ENCODE results near the gene MPPE1. TPM values are rescaled to one million over a fixed set of nuclear protein-coding genes. Genes with fewer than 3 reads are reported as not detected.

The MPPE1 gene
- total RNA-seq, 1 donor from 2014 or later, result 67.0 TPM

DNA sequence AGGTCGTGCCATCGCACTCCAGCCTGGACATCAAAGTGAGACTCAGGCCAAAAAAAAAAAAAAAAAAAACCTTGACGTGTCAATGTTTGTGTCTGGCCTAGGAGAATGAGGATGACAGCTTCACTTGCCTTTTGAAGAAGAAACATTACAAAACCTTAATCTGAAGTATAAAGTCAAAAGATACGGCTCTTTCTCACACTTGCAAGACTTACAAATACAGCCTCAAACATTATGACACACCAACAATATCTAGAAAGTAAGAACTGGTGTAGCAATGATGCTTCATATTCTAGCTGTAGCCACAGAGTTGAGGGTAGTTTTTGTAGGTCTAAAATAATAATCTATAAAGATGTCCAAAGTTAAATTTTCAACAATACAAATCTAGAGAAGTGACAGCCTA is 25.5 kb downstream of the MPPE1 start:
- ATAC-seq (no peak), DNase-seq (no peak)
- Histone ChIP-seq H3K36me3 (peaks cover 38% of the 10 kb centered on the region), H3K4me3 (no peak overlapping the region), H3K4me1 (no peaks in the 10 kb centered on the region), H3K27me3 (no peaks in the 10 kb centered on the region), H3K9me3 (no peaks in the 10 kb centered on the region), H3K27ac (no peak overlapping the region)
- no peak for TF ChIP-seq CTCF (IDR thresholded peaks at IDR 0.05)
- intact Hi-C loops (cut with DNase I), result no loop called here

- H3K4me1 ChIP-seq, result no peaks in the 10 kb centered on the region
- no peaks in the 10 kb centered on the region for H3K27me3 ChIP-seq
- no peak overlapping the region for H3K27ac ChIP-seq
- DNase-seq (no peak), ATAC-seq (no peak)
- H3K4me3 ChIP-seq, result no peak overlapping the region
- no peak for TF ChIP-seq CTCF (IDR thresholded peaks at IDR 0.05)
- peaks cover 24% of the 10 kb centered on the region for H3K36me3 ChIP-seq
- intact Hi-C loops (cut with DNase I), result no loop called here
- no peaks in the 10 kb centered on the region for H3K9me3 ChIP-seq
Measured at GRCh38 chr18:11880586-11881304, 27.4 kb downstream of the MPPE1 start.

DNA sequence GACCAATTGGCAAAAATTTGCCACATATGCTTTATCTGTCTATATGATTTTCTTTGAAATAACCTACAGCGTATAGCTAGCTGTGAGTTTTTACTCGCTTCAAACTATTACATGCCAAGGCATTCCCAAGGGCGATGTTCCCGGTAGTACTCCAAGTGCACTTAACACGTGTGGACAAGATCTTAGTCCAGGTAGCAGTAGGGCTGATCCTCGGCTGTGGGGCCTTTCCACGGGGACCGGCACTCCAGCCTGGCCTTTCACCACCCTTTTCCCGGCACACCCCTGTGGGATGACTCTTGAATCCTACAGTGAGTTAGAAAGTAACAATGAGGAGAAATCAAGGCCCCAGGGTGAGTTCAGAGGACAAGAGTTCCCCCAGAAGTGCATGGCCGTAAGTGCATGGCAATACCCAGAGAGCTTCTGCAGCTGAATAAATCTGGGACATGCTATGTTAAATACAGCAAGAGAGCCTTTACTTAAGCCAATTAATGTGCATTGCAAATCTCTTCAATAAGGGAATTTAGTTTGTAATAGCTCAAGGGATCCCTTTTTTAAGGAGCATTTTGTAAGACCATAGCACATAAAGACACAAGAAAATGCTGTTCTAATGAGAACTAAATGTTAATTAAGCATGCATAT is 30.5 kb downstream of the MPPE1 start:
- ATAC-seq (peak; percentile 56), DNase-seq (no peak)
- Histone ChIP-seq H3K9me3 (no peaks in the 10 kb centered on the region), H3K4me1 (no peaks in the 10 kb centered on the region), H3K4me3 (no peak overlapping the region), H3K36me3 (peaks cover 5% of the 10 kb centered on the region), H3K27me3 (no peaks in the 10 kb centered on the region), H3K27ac (no peak overlapping the region)
- intact Hi-C loops (cut with DNase I), result no loop called here
- TF ChIP-seq CTCF (IDR thresholded peaks at IDR 0.05), result no peak

- ATAC-seq, result no peak
- no peak for DNase-seq
- Histone ChIP-seq H3K27me3 (no peaks in the 10 kb centered on the region), H3K27ac (no peak overlapping the region), H3K36me3 (peaks cover 5% of the 10 kb centered on the region), H3K4me1 (no peaks in the 10 kb centered on the region), H3K9me3 (no peaks in the 10 kb centered on the region), H3K4me3 (no peak overlapping the region)
- intact Hi-C loops (cut with DNase I), result no loop called here
- TF ChIP-seq CTCF (IDR thresholded peaks at IDR 0.05), result no peak
Measured at GRCh38 chr18:11874676-11875075, 33.4 kb downstream of the MPPE1 start.

DNA sequence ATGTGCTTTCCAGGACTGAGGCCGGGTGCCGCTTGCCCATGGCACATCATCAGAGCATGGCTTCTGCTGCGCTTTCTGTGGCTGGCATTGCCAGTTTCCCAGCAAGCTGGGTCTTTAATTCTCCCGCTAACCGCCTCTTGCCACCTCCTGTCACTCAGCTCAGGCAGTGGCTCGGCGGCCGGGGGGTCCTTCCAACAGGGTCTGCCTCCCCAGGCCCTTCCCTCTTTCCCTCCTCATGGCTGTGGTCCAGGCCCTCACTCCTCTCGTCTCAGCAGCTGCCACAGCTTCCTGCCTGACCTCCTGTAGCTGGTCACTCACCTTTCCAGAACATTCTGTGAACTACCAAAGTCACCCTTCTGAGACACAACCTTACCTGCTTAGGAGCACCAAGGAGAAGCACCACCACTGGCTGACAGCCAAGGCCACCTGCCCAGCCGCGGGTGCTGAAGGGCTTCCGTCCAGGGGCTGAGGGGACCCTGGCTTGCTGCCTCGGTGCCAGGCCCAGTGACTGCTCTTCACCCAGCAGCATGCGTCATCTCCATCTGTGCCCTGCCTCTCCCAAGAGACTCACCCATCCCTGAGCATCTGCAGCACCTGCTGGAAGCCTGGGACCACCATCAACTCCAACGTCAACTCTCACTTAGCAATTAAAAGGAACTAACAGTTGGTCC is 34.3 kb downstream of the MPPE1 start:
- TF ChIP-seq CTCF (IDR thresholded peaks at IDR 0.05), result no peak
- Histone ChIP-seq H3K36me3 (peaks cover 5% of the 10 kb centered on the region), H3K27ac (no peak overlapping the region), H3K27me3 (no peaks in the 10 kb centered on the region), H3K4me3 (no peak overlapping the region), H3K9me3 (no peaks in the 10 kb centered on the region), H3K4me1 (no peaks in the 10 kb centered on the region)
- no peak for ATAC-seq
- intact Hi-C loops (cut with DNase I), result no loop called here
- no peak for DNase-seq

All from upper lobe of right lung (tissue), 1 donor.